ENCODE data around the gene WDR88. TPM values are rescaled to one million over a fixed set of nuclear protein-coding genes. Genes with fewer than 3 reads are reported as not detected.
"Not testable (repeated sequence)": the region's sequence is repeated elsewhere in the genome, so short reads cannot be mapped to it uniquely, and the experiment has no call there.

Gene WDR88, protein sequence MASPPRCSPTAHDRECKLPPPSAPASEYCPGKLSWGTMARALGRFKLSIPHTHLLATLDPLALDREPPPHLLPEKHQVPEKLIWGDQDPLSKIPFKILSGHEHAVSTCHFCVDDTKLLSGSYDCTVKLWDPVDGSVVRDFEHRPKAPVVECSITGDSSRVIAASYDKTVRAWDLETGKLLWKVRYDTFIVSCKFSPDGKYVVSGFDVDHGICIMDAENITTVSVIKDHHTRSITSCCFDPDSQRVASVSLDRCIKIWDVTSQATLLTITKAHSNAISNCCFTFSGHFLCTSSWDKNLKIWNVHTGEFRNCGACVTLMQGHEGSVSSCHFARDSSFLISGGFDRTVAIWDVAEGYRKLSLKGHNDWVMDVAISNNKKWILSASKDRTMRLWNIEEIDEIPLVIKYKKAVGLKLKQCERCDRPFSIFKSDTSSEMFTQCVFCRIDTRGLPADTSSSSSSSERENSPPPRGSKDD
- polyA plus RNA-seq (2013, experiment 1 of 2; ENCODE audit: insufficient read length), result 0.41 TPM
- 0.23 TPM for polyA plus RNA-seq (2013, experiment 2 of 2; ENCODE audit: insufficient read length)

DNA sequence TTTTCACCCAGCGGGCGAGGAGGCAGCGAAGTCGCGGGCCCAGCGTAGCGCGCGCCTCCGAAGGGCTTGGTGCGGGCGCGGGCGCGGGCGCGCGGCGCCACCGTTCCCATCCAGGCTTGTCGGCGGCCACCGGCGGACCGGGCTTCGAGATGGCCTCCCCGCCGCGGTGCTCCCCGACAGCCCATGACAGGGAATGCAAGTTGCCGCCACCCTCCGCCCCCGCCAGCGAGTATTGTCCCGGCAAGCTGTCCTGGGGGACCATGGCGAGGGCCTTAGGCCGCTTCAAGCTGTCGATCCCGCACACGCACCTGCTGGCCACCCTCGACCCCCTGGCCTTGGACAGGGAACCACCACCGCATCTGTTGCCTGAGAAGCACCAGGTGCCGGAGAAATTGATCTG, at the start of gene WDR88:
Gene WDR88 (plus strand): TSS at position 94 of the 400 bp plus-strand sequence. CDS start 56 bp downstream, at position 150.
- no peak for DNase-seq

DNA sequence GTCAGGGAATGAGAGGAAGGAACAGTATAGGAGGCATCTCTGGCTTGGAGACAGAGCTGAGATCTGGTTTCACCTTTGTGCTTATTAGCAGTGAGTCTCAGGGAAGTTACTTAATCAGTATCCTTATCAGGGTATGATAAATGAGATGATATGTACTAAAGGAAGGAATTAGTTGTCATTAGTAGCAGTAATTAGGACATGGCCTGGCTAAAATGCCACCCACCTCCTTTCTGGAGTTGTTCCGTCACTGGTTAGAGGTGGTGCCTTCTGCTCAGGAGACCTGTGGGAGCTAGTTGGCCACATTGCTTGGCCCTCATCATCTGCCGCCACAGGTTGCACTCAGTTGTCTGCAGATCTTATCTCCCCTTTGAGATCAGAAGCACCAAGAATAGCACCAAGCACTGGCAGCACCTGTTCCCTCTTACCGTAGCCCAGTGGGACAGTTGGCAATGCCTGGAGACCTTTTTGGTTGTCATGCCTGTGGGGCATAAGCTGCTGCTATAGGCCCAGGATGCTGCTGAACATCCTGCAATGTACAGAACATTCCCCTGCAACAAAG, 46.3 kb upstream of the WDR88 start:
- no peak for DNase-seq

DNA sequence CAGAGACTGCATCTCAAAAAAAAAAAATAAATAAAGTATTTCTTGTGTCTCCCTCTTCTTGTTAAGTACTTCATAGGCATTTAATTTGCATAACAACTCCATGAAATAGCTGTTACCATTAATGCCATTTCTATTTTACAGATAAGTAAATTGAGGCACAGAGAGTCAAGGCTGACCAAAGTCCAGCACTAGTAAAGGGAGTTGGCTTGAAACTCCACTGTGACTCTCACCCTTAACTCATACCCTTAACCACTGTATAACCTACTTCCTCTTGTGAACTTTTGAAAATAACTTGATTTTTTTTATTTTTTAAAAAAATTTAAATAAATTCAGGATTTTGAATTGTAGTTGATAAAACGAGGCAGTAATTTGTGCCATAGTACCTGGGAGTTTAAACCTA, 45.0 kb upstream of the WDR88 start:
- DNase-seq, result no peak

DNA sequence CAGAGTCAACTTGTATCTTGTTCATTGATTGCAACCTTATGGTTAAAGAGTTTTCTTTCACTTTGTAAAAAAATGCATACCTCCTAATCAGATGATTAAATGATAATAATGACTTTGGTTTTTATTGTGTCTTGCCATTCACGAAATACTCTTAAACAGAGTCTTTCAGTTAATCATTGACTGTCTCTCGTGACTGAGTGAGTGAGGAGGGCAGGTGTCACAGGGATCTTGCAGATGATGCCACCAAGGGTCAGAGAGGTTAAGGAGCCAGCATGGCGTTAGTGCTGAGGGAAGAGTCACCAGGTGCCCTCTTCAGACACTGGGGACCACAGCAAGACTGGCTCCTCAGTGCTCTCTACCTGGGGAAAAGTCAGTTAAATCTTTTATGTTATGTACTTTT, 42.9 kb upstream of the WDR88 start:
- DNase-seq, result no peak

DNA sequence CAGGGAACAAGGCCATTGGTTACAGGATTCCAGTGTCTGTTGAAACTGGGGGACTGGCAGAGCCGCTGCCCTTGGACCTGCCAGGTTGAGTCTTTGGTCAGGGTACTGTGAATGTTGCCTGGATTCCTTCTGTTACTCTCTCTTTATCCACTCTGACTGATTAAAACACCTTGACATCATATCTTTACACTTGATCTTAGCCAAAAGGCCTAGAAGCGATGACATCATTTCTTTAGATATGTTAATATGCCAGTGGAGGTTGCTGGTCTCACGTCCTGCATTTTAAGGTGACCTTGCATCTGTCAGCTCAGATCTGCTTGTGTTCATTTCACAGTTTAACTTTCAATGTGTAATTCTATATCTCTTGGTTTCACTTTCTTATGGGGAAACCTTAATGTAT, 41.7 kb upstream of the WDR88 start:
- DNase-seq, result no peak

DNA sequence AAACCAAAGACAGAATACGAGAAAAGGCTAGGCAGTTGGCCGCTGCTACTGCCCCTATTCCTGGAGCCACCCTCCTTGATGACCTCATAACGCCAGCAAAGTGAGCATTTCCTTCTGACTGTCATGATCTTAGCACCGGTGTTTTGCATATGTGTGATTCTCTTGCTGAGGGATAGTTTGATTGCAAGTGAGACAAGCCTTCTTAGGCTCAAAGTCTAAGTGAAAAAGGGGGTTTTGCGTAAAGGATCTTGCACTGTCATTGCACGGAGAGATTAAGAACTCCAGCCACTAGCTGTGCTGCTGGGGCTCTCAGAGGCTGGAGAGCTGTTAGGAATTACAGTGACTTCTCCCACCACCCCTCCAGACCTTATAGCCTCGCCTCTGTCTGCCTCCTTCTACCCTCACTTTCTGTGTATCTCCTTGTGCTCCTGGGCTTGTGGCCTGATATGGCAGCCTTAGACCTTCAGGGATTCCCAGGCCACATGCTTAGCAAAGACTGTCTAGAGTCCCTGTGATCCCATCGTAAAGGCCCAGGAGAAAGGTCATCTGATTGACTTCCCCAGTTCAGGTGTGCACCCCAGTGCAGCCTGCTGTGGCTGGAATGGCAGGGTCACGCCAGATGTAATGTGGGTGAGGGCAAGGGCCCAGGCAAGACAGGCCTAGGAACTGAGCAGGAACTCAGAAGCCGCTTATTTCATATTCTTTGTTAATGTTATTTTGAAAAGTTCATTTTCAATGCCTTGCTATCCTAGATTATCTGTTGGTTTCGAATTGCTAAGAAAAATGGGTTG, 38.3 kb upstream of the WDR88 start:
- DNase-seq, result no peak

DNA sequence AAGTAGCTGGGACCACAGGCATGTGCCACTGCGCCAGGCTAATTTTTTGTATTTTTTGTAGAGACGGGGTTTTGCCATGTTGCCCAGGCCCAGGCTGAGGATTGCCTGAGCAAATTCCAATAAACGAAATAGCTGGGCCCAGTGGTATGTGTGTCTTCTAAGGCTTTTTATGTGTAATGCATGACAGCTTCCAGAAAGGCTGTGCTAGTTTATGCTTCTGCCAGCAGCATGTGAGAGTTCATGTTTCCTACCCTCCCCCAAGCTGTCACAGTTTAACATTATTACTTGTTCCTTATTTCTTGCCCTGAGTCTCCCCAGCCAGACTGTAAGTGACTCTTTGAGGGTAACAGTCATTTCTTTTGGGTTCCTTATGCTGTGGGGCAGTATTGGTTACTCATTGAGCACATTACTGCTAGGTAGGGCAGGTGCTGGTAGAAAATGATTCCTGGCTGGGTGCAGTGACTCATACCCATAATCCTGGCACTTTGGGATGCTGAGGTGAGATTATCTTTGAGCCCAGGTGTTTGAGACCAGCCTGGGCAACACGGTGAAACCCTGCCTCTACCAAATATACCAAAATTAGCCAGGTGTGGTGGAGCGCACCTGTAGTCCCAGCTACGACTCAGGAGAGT, 37.4 kb upstream of the WDR88 start:
- no peak for DNase-seq

DNA sequence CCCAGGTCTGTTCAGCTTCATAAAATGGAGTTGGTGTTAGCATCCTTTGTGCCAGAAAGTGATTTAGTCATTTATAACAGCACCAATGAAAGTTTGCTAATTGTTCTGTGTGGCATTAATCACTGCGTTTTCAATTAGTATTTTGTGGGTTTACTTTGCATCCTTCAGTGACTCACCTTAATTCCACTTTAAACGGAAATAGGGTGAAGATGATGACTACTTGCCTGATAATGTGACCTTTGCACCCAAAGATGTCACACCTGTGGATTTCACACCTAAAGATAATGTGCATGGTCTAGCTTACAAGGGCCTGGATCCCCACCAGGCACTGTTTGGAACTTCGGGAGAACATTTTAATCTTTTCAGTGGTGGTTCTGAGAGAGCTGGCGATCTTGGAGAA, 35.9 kb upstream of the WDR88 start:
- DNase-seq, result no peak

DNA sequence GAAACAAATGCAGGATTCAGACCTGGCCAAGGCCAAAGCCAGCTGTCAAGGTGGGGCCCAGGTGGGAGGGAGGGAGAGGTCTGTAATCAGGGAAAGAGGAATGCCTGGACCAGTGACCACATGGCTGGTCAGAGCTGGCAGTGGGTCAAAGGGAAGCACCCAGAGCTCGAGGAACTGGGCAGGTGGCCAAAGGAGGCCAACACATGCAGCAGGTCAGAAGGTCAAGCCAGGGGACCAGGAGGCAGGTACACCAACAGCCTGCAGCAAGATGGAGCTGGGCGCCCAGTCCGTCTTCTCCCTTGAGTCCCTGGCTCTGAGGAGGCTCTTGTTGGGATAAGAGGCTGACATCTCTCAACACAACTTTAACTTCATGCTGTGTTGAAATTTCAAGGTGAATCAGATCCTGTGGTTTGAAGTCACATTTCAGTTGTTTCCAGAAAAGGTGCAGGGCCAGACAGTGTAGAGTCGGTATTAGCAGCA, 33.8 kb upstream of the WDR88 start:
- no peak for DNase-seq

DNA sequence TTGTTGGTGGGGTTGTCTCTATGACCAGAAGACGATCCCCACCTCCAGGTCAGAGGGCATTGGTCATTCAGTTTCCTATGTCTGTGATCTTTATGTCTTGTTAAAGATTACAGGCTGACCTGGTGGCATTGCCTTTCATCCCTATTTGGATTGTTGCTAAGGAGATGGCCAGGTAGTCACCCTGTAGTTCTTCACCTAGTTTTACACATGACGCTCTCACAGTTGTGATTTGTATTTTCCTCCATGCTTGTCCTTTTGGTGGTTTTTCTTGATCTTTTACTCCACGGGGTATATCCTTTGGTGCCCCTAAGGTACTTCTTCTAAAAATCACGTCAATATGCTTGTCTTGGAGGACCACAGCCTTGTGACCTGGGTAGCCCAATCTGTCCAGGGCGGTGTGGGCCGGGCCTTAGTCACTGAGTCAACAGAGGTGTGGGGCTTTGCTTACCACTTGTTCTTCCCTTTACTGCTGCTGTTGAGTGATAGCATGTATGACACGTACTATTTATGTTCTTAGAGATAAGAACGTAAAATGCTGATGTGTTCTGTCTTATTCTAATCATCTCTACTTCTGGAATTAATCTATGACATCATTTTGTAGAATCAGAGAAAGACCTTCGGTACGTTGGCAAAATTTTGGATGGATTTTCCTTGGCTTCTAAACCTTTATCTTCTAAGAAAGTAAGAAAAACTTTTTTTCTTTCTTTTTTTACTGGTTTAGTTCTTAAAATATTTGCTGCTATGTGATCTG, 30.8 kb upstream of the WDR88 start:
- DNase-seq, result no peak

DNA sequence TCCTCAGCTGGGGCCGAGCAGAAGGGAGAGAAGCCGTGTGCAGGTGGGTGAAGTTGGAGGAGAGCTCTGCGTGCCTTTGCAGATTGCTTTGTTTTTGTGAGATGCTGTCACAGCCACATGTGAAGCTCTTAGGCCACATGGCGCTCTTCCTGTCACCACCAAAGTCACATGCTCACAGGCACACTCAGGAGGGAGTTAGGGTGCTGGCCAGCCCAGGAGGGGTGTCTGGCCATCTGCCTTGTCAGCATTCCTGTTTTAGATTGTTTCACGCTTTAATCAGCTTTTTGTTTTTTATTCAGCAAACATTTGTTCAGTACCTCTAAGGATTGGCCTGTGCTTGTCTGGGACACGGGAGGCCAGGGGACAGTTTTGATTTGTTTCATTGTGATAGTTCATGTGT, 29.0 kb upstream of the WDR88 start:
- DNase-seq, result no peak

DNA sequence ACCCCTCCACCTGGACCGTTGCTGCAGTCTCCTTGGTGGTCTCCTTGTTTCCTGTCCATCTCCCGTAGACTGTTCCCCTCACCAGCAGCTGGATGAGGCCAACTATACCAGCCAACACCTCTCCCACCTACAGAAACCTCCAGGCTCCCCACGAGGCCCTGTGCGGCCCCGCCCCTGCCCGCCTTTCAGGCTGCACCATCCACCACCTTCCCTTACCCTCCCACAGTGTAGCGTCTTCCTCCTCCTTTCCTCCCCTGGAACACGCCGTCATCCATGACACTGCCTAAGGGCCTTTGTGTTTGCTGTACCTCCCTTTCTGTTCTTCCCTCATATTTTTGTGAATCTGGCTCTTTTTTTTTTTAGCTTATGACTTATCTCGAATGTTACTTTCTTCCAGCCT, 23.8 kb upstream of the WDR88 start:
- no peak for DNase-seq

DNA sequence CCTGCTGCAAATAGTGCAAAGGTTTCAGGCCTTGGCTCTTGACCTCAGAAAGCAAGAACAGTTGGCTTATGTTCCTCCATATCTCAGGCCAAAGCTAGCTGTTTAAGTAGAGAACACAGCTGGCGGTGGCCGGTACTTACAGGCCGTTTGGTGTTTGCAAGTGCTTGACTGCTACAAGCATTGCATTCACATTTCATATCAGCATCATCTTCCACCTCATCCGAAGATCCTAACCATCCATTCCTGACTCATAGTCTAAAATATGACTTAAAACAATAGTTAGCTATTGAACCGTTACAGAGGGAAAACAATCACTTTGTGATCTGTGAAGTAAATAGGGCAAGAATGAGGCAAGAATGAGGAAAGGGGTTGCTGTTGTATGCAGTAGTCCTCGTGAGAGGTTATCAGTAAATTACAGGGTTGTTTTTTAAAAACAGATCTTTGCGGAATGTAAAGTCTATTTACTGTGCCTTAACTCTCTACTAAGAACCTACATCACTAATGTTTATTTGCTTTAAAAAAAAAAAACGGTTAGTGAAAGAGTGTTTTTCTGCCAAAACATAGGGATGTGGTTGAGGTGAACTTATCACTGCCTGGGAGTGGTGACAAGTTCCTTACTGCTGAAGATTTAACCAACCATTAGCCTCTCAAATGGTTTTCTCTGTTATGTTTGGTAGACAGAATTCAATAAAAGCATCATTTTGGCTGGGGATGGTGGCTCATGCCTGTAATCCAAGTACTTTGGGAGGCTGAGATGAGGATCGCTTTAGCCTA, 21.6 kb upstream of the WDR88 start:
- DNase-seq, result peak; percentile 44

DNA sequence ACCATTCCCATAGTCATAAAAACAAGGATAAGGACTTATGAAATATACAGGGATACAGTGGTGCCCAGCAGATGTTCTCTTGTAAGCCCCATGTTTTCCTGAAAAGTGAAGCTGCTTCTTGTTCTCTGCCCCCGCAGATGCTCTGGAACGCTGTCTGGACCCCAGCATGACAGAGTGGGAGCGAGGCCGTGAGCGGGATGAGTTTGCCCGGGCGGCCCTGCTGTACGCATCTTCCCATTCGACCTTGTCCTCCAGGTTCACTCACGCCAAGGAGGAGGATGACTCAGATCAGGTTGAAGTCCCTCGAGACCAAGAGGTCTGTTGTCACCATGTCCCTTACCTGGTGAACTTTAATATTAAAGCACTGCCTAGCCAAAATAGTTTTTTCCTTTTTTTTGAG, 20.3 kb upstream of the WDR88 start:
- DNase-seq, result no peak

DNA sequence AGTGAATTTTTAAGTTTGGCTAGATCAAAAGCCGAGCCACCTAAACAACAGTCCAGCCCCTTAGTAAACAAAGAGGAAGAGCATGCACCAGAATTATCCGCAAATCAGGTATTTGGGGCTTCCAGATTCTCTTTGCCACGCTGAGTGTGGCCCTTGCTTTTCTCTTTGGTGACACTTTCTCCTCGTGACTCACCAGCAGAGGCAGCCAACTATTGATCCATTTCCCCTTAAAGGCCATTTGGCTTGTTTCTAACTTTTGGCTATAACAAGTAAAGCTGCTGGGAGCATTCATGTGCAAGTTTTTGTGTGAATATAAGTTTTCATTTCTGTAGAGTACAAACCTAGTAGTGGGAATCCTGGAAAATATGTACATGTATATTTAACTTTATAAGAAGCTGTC, 17.6 kb upstream of the WDR88 start:
- DNase-seq, result no peak

DNA sequence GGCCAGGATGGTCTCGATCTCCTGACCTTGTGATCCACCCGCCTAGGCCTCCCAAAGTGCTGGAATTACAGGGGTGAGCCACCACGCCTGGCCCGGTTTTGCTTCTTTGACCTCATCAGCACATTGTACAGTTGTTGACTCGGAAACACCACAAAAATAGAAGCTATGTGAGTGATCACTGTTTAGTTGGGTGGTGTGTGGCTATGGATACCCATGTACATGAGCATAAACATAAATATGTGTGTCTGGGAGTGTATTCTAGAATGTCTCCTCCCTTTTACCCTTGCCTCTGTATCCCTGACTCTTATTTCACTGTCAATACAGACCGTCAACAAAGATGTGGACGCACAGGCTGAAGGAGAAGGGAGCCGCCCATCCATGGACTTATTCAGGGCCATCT, 14.4 kb upstream of the WDR88 start:
- DNase-seq, result no peak

DNA sequence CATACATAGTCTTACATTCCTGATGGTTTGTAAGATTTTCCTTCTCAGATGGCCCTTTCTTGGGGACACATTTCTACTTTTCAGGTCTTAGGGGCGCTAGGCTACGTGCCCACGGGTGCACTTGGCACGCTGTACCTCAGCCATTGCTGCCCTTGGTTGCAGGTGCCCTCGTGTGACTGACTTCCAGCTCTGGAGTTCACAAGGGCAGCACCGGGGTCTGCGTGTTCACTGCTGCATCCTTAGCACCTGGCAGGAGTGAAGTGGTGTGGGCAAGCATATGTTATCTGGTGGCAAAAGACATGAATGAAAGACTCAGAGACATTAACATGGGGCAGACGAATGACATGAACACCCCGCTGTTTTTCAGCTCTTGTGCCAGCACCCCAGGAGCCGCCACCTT, 13.3 kb upstream of the WDR88 start:
- DNase-seq, result no peak

DNA sequence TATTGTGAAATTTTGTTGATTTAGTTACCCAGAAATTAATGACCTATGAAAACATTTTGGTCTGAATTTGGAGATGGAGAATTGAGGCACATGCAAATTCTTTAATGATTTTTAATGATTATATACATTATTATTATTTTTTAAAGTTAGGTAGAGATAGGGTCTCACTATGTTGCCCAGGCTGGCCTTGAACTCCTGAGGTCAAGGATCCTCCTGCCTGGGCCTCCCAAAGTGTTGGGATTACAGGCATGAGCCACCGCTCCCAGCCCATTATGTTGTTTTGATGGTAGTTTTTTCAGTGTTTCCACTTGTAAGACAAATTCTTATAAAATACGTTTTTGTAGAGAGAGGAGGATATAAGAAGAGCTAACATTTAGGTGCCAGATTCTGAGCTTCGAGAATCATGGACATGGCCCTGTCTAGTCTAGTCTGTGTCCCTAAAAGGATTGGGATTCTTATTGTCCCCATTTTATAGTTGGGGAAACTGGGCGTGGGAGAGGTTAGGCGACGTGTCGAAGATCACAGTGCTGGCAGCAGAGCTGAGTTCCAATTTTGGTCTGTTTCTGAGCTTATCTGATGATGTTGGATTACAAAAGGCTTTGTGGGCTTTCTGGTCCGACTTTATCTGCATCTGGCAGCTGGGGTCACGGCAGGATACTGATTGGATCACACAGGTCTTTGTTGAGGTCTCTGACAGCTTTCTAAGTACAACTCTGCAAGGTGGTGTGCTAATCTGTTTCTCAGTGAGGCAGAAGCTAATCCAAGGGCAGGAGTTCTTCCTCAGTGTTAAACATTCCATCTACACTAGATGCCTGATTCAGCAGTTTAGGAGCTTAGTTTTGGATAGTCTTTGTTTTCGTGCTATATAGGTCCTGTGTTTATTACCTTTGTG, 7.5 kb upstream of the WDR88 start:
- DNase-seq, result no peak

DNA sequence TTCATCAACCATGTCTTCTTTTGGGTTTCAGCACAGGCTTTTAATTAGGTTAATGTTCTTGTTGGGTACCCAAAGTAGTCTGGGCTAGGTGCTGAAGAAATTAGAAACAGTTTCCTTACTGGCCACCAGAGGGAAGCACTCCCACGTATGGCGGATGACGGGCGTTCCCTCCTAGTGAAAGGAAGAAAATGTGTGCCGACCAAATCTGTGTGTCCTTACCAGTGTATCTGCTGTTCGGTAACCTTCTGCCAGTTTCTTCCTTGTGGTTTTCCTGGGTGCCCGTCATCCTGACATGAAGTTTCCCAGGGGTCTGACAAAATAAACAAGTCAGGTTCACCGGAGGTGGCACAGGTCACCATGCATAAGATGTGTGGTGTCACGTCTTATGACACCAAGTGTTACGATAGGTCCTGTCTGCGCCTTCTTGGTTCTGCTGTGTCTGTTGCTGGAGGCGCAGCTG, 6.0 kb upstream of the WDR88 start:
- DNase-seq, result peak; percentile 45

DNA sequence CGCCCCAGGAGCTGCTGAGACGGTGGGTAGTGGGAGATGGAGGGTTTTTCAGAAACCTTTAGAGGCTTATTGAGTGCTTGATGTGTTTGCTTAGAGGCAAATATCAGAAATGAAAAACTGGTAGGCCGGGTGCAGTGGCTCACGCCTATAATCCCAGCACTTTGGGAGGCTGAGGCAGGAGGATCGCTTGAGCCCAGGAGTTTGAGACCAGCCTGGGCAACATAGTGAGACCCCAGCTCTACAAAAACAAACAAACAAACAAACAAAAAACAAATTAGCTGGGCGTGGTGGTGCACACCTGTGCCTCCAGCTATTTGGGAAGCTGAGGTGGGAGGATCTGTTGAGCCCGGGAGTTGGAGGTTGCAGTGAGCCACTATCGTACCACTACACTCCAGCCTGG, 5.2 kb upstream of the WDR88 start:
- not testable (repeated sequence) for DNase-seq
